Calu3 (cell line): ENCODE results near the gene RXYLT1. TPM values are rescaled to one million over a fixed set of nuclear protein-coding genes. Genes with fewer than 3 reads are reported as not detected.
A peak's percentile ranks its signal among the peaks of the same experiment; 100 is the strongest.

Experiments used
- BruUV-seq: library from RNA; stranded (reverse); fragments of 400-500 nt; replicated peaks from 2 replicates; lab custom pipeline; 2021; lab: Mats Ljungman, UMichigan
- CTCF ChIA-PET: fragments of 300-600 bp; sonication (Branson Sonifier 250); formaldehyde crosslinking; loops from one replicate; lab custom pipeline; 2022; ENCODE audit warnings: antibody characterized with exemption; lab: Charles Lee
- DNase-seq: peaks from one replicate; pipeline ENCODE4 v3.0.0; 2022
- H3K27ac Mint-ChIP-seq: one replicate; pipeline ENCODE4 v1.8.0; 2022; ENCODE audit warnings: mixed read lengths; ENCODE audit not compliant: unreplicated experiment
- H3K27me3 Mint-ChIP-seq: one replicate; pipeline ENCODE4 v1.8.0; 2022; ENCODE audit warnings: mixed read lengths; ENCODE audit not compliant: unreplicated experiment
- H3K36me3 Mint-ChIP-seq: one replicate; pipeline ENCODE4 v1.8.0; 2022; ENCODE audit warnings: mild to moderate bottlenecking, moderate library complexity, mixed read lengths; ENCODE audit not compliant: insufficient read depth, unreplicated experiment
- H3K4me1 Mint-ChIP-seq: one replicate; pipeline ENCODE4 v1.8.0; 2022; ENCODE audit warnings: mild to moderate bottlenecking, low read depth, mixed read lengths; ENCODE audit not compliant: unreplicated experiment
- H3K4me3 Mint-ChIP-seq: one replicate; pipeline ENCODE4 v1.8.0; 2022; ENCODE audit warnings: mild to moderate bottlenecking, low read depth, moderate library complexity, mixed read lengths; ENCODE audit not compliant: unreplicated experiment
- H3K9me3 Mint-ChIP-seq: one replicate; pipeline ENCODE4 v1.8.0; 2022; ENCODE audit warnings: low read depth, mixed read lengths; ENCODE audit not compliant: unreplicated experiment
- CTCF ChIP-seq: fragments of 200-600 bp; IDR thresholded peaks from one replicate; pipeline ENCODE4 v1.8.0; 2022; ENCODE audit warnings: antibody characterized with exemption; ENCODE audit not compliant: unreplicated experiment
- intact Hi-C: fragments of 100-400 bp; cut with micrococcal nuclease; formaldehyde crosslinking; loops from one replicate; pipeline ENCODE4 v1.10.0; 2022; ENCODE audit not compliant: unreplicated experiment
- total RNA-seq: library from RNA; stranded (reverse); gene quantifications from 2 replicates; pipeline ENCODE4 v1.2.3, GENCODE V29; 2022

Gene RXYLT1
- total RNA-seq, 1 experiment from 2014 or later: 28.6 TPM

GRCh38 chr12:63821781-63822251 is 42.1 kb downstream of the RXYLT1 start:
- no peak overlapping the region for H3K27ac Mint-ChIP-seq
- no peak for TF ChIP-seq CTCF
- peaks cover 5% of the 10 kb centered on the region for H3K36me3 Mint-ChIP-seq
- BruUV-seq: no TSS peak
- no peaks in the 10 kb centered on the region for H3K9me3 Mint-ChIP-seq
- H3K4me1 Mint-ChIP-seq: peaks cover 18% of the 10 kb centered on the region
- peak overlapping the region; percentile 73 for H3K4me3 Mint-ChIP-seq
- peak; percentile 20 for DNase-seq
- CTCF ChIA-PET: interaction anchor here (1.1 kb wide), 1 partner anchor 17 kb away, joined by 3 read pairs; no protein-coding TSS in a partner anchor
- intact Hi-C loops: no loop called here
- H3K27me3 Mint-ChIP-seq: no peaks in the 10 kb centered on the region

GRCh38 chr12:63822352-63822751 is 42.6 kb downstream of the RXYLT1 start:
- H3K36me3 Mint-ChIP-seq: peaks cover 5% of the 10 kb centered on the region
- peaks cover 18% of the 10 kb centered on the region for H3K4me1 Mint-ChIP-seq
- H3K27ac Mint-ChIP-seq: no peak overlapping the region
- H3K4me3 Mint-ChIP-seq: peak overlapping the region; percentile 73
- intact Hi-C loops: no loop called here
- CTCF ChIA-PET: interaction anchor here (1.1 kb wide), 1 partner anchor 17 kb away, joined by 3 read pairs; no protein-coding TSS in a partner anchor
- DNase-seq: no peak
- TF ChIP-seq CTCF: no peak
- H3K27me3 Mint-ChIP-seq: no peaks in the 10 kb centered on the region
- BruUV-seq: no TSS peak
- H3K9me3 Mint-ChIP-seq: no peaks in the 10 kb centered on the region

GRCh38 chr12:63823040-63823439 is 43.3 kb downstream of the RXYLT1 start:
- Mint-ChIP-seq H3K9me3 (no peaks in the 10 kb centered on the region), H3K4me1 (peaks cover 18% of the 10 kb centered on the region), H3K4me3 (peak overlapping the region; percentile 73), H3K36me3 (peaks cover 5% of the 10 kb centered on the region), H3K27ac (no peak overlapping the region), H3K27me3 (no peaks in the 10 kb centered on the region)
- no TSS peak for BruUV-seq
- CTCF ChIA-PET: interaction anchor here (1.1 kb wide), 1 partner anchor 16 kb away, joined by 3 read pairs; no protein-coding TSS in a partner anchor
- intact Hi-C loops: no loop called here
- DNase-seq: no peak
- no peak for TF ChIP-seq CTCF

GRCh38 chr12:63826006-63826585 is 46.4 kb downstream of the RXYLT1 start:
- BruUV-seq: no TSS peak
- CTCF ChIA-PET: interaction anchor here (0.5 to 1.0 kb wide), 3 partner anchors 12 to 565 kb away, joined by 3 read pairs; partner anchors contain the start of gene C12orf56
- no peak for DNase-seq
- H3K4me3 Mint-ChIP-seq: no peak overlapping the region
- intact Hi-C loops: loop anchor here (1.0 kb wide), 3 partner anchors 13 to 566 kb away; no protein-coding TSS in a partner anchor
- TF ChIP-seq CTCF: peak; percentile 63
- H3K27me3 Mint-ChIP-seq: no peaks in the 10 kb centered on the region
- no peak overlapping the region for H3K27ac Mint-ChIP-seq
- H3K36me3 Mint-ChIP-seq: peaks cover 5% of the 10 kb centered on the region
- peaks cover 5% of the 10 kb centered on the region for H3K9me3 Mint-ChIP-seq
- H3K4me1 Mint-ChIP-seq: peaks cover 18% of the 10 kb centered on the region
